Measurements from ENCODE around the gene IGSF9B. TPM values are rescaled to one million over a fixed set of nuclear protein-coding genes. Genes with fewer than 3 reads are reported as not detected.

Gene IGSF9B
- total and polyA plus RNA-seq, 4 donors, result 0.72 to 19.5 (median 4.0) TPM

DNA sequence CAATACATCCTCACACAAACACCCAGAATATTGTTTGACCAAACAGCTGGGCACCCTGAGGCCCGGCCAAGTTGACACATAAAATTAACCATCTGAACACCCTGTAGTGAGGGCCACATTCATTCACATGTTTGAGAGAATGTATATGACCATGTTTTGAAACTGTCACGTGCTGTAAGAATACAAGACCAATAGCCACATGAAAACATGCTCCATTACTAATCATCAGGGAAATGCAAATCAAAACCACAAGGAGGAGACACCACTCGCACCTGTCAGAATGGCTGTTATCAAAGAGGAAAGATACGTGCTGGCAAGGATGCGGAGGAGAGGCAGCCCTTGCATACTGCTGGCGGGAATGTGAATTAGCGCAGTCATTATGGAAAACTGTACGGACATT lies 38.3 kb upstream of the IGSF9B start:
- 84 to 87% methylated on average over 8 of the region's 8 CpGs for WGBS, 2 donors
- Histone ChIP-seq H3K4me1 (ENCODE audit: control insufficient read depth in 5 of 5, insufficient read depth in 5 of 5, low read length in 5 of 5) (no peaks in the 10 kb centered on the region), H3K27me3 (ENCODE audit: control insufficient read depth in 3 of 3, insufficient read depth in 3 of 3, low read length in 2 of 3) (peaks cover 0 to 3% (median 0%) of the 10 kb centered on the region in 3 donors), H3K4me3 (no peak overlapping the region), H3K27ac (ENCODE audit: low read depth in 1 of 2, low read length in 1 of 2) (no peak overlapping the region), H3K36me3 (ENCODE audit: control insufficient read depth in 4 of 4, insufficient read depth in 4 of 4, low read length in 4 of 4) (no peaks in the 10 kb centered on the region), H3K9me3 (ENCODE audit: control insufficient read depth in 4 of 4, insufficient read depth in 3 of 4, low read length in 3 of 4) (peaks cover 0 to 2% (median 0%) of the 10 kb centered on the region in 4 donors), H3K9ac (ENCODE audit: insufficient read depth in 1 of 2, low read length in 2 of 2) (no peak overlapping the region)
- TF ChIP-seq, protein P1, sequence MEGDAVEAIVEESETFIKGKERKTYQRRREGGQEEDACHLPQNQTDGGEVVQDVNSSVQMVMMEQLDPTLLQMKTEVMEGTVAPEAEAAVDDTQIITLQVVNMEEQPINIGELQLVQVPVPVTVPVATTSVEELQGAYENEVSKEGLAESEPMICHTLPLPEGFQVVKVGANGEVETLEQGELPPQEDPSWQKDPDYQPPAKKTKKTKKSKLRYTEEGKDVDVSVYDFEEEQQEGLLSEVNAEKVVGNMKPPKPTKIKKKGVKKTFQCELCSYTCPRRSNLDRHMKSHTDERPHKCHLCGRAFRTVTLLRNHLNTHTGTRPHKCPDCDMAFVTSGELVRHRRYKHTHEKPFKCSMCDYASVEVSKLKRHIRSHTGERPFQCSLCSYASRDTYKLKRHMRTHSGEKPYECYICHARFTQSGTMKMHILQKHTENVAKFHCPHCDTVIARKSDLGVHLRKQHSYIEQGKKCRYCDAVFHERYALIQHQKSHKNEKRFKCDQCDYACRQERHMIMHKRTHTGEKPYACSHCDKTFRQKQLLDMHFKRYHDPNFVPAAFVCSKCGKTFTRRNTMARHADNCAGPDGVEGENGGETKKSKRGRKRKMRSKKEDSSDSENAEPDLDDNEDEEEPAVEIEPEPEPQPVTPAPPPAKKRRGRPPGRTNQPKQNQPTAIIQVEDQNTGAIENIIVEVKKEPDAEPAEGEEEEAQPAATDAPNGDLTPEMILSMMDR (IDR thresholded peaks at IDR 0.05; ENCODE audit: control extremely low read depth, extremely low read depth), result no peak
- ATAC-seq (ENCODE audit: insufficient read depth, low FRiP score) (no peak), DNase-seq (no peak)

GRCh38 chr11:133993921-133994320 lies 37.2 kb upstream of the IGSF9B start:
- TF ChIP-seq, protein P1 (IDR thresholded peaks at IDR 0.05; ENCODE audit: control extremely low read depth, extremely low read depth), result no peak

DNA sequence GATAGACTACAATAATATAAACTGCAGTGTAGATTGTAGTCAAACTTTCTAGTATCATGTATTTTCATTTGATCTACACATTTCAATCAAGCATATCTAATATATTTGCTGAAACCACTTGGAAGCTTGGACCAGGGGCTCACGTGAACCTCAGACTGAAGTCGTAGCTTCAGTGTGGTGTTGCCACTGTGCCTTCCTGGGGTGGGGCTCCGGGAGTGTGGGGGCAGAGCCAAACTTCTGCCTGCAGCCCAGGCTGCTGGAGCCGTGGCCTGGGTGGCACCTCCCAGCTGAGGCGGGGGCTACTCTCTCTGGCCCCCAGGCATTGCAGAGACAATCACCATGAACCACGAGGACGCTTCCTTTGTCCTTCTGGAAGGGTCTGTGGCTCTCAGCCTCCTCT lies 36.3 kb upstream of the IGSF9B start:
- 87 to 90% methylated on average over 7 of the region's 7 CpGs for WGBS, 2 donors
- Histone ChIP-seq H3K36me3 (ENCODE audit: control insufficient read depth in 4 of 4, insufficient read depth in 4 of 4, low read length in 4 of 4) (no peaks in the 10 kb centered on the region), H3K27ac (ENCODE audit: low read depth in 1 of 2, low read length in 1 of 2) (no peak overlapping the region), H3K9ac (ENCODE audit: insufficient read depth in 1 of 2, low read length in 2 of 2) (no peak overlapping the region), H3K4me3 (no peak overlapping the region), H3K4me1 (ENCODE audit: control insufficient read depth in 5 of 5, insufficient read depth in 5 of 5, low read length in 5 of 5) (no peaks in the 10 kb centered on the region), H3K9me3 (ENCODE audit: control insufficient read depth in 4 of 4, insufficient read depth in 3 of 4, low read length in 3 of 4) (peaks cover 0 to 2% (median 0%) of the 10 kb centered on the region in 4 donors), H3K27me3 (ENCODE audit: control insufficient read depth in 3 of 3, insufficient read depth in 3 of 3, low read length in 2 of 3) (peaks cover 0 to 3% (median 0%) of the 10 kb centered on the region in 3 donors)
- no peak for ATAC-seq (ENCODE audit: insufficient read depth, low FRiP score)
- TF ChIP-seq, protein P1 (IDR thresholded peaks at IDR 0.05; ENCODE audit: control extremely low read depth, extremely low read depth), result no peak
- no peak for DNase-seq

More at GRCh38 chr11:133993921-133994320, 37.2 kb upstream of the IGSF9B start:
- 93 to 97% methylated on average over 13 of the region's 13 CpGs for WGBS, 2 donors
- no peaks in the 10 kb centered on the region for H3K4me1 ChIP-seq (ENCODE audit: control insufficient read depth in 5 of 5, insufficient read depth in 5 of 5, low read length in 5 of 5)
- no peak for DNase-seq
- H3K36me3 ChIP-seq (ENCODE audit: control insufficient read depth in 4 of 4, insufficient read depth in 4 of 4, low read length in 4 of 4), result no peaks in the 10 kb centered on the region
- H3K27ac ChIP-seq (ENCODE audit: low read depth in 1 of 2, low read length in 1 of 2), result no peak overlapping the region
- no peak for ATAC-seq (ENCODE audit: insufficient read depth, low FRiP score)
- peaks cover 0 to 3% (median 0%) of the 10 kb centered on the region in 3 donors for H3K27me3 ChIP-seq (ENCODE audit: control insufficient read depth in 3 of 3, insufficient read depth in 3 of 3, low read length in 2 of 3)
- H3K9me3 ChIP-seq (ENCODE audit: control insufficient read depth in 4 of 4, insufficient read depth in 3 of 4, low read length in 3 of 4), result peaks cover 0 to 2% (median 0%) of the 10 kb centered on the region in 4 donors
- no peak overlapping the region for H3K4me3 ChIP-seq
- no peak overlapping the region for H3K9ac ChIP-seq (ENCODE audit: insufficient read depth in 1 of 2, low read length in 2 of 2)

DNA sequence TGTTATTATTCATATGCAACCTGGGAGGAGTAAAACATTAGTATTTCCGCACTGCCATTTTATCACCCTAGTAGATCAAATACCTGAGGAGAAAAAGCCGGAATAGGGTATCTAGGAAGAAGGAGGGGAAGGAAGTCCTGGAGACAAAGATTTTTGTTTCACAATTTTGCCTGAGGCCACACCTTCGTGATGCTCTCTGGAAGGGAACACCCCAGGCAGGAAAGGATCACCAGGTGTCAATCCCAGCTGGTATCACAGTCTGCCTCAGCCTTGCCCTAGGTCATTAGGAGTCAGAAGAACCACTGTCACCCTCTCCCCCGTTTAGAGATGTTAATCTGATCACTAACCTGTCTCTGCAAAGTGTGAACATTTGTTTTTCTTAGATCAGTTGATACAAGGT lies 35.4 kb upstream of the IGSF9B start:
- H3K27ac ChIP-seq (ENCODE audit: low read depth in 1 of 2, low read length in 1 of 2), result no peak overlapping the region
- no peak for DNase-seq
- H3K9me3 ChIP-seq (ENCODE audit: control insufficient read depth in 4 of 4, insufficient read depth in 3 of 4, low read length in 3 of 4), result peaks cover 0 to 2% (median 0%) of the 10 kb centered on the region in 4 donors
- WGBS, 2 donors, result 57 to 59% methylated on average over 4 of the region's 4 CpGs
- no peak overlapping the region for H3K9ac ChIP-seq (ENCODE audit: insufficient read depth in 1 of 2, low read length in 2 of 2)
- no peak for ATAC-seq (ENCODE audit: insufficient read depth, low FRiP score)
- TF ChIP-seq, protein P1 (IDR thresholded peaks at IDR 0.05; ENCODE audit: control extremely low read depth, extremely low read depth), result no peak
- H3K36me3 ChIP-seq (ENCODE audit: control insufficient read depth in 4 of 4, insufficient read depth in 4 of 4, low read length in 4 of 4), result no peaks in the 10 kb centered on the region
- H3K27me3 ChIP-seq (ENCODE audit: control insufficient read depth in 3 of 3, insufficient read depth in 3 of 3, low read length in 2 of 3), result peaks cover 0 to 3% (median 0%) of the 10 kb centered on the region in 3 donors
- no peak overlapping the region for H3K4me3 ChIP-seq
- H3K4me1 ChIP-seq (ENCODE audit: control insufficient read depth in 5 of 5, insufficient read depth in 5 of 5, low read length in 5 of 5), result no peaks in the 10 kb centered on the region
